HepG2 (cell line): Measurements from ENCODE around the gene TREX2. TPM values are rescaled to one million over a fixed set of nuclear protein-coding genes. Genes with fewer than 3 reads are reported as not detected.

Experiments used
- ATAC-seq: fragments of 200-7000 bp; cut with Tn5 transposase; 3 replicates; pipeline ENCODE4 v1.9.1; 2020; ENCODE audit warnings: mild to moderate bottlenecking, moderate library complexity
- BruUV-seq: library from RNA; stranded (reverse); fragments of 400-500 nt; replicated peaks from 2 replicates; lab custom pipeline; 2021; lab: Mats Ljungman, UMichigan
- CTCF ChIA-PET: fragments of 300-600 bp; formaldehyde crosslinking; extraction: SDS; loops from one replicate; lab custom pipeline; 2021; ENCODE audit warnings: low total read pairs, inconsistent platforms, low intra/inter-chr PET ratio; lab: Yijun Ruan, JAX
- POLR2A ChIA-PET: fragments of 350-600 bp; sonication (Branson Sonifier 250); formaldehyde crosslinking; loops from one replicate; lab custom pipeline; 2020; ENCODE audit warnings: antibody characterized with exemption, inconsistent platforms; lab: Yijun Ruan, JAX
- DNase-seq: peaks from one replicate; pipeline ENCODE4 v3.0.0-alpha.2; 2015; ENCODE audit warnings: low spot score
- FAIRE-seq: peaks from 3 replicates; lab custom pipeline; 2011; peaks lifted over from hg19 to GRCh38; lab: Jason Lieb, UNC
- H2AFZ ChIP-seq: one replicate; pipeline ENCODE4 v1.6.1; 2011; ENCODE audit warnings: low read length, inconsistent platforms
- H3K27ac ChIP-seq: fragments of 300-600 bp; 3 replicates; pipeline ENCODE4 v1.8.0; 2011; ENCODE audit warnings: mixed run types, mild to moderate bottlenecking, mixed read lengths, low read length, inconsistent platforms; ENCODE audit not compliant: insufficient read depth; ENCODE audit errors: extremely low read length
- H3K27me3 ChIP-seq, 2 experiments: fragments of 200-600 bp in 1 of 2; 2 replicates in 1 of 2; 3 replicates in 1 of 2; pipeline versions ENCODE4 v1.6.0 to v1.8.0; 2011; ENCODE audit warnings: low read length in 2 of 2, mild to moderate bottlenecking in 2 of 2, moderate library complexity in 2 of 2, inconsistent platforms in 1 of 2; ENCODE audit not compliant: insufficient read depth in 2 of 2, control insufficient read depth in 1 of 2
- H3K36me3 ChIP-seq, 2 experiments: fragments of 200-600 bp in 1 of 2; replicated peaks in 1 of 2; 2 replicates in 1 of 2; 3 replicates in 1 of 2; pipeline versions ENCODE4 v1.5.1 to v1.8.0; 2011; ENCODE audit warnings: low read length in 2 of 2, inconsistent platforms in 1 of 2; ENCODE audit not compliant: insufficient read depth in 2 of 2, control insufficient read depth in 1 of 2
- H3K4me1 ChIP-seq: 2 replicates; pipeline ENCODE4 v1.5.1; 2012; ENCODE audit warnings: low read length, inconsistent platforms; ENCODE audit not compliant: insufficient read depth
- H3K4me2 ChIP-seq: 2 replicates; pipeline ENCODE4 v1.6.0; 2011; ENCODE audit warnings: low read depth, low read length, inconsistent platforms
- H3K4me3 ChIP-seq, 3 experiments: fragments of 200-600 bp in 1 of 3; sonication (generic), shearing (Covaris generic) in 1 of 3; replicated peaks in 1 of 3; 2 replicates each; pipeline ENCODE4 v1.5.1; 2011 to 2016; ENCODE audit warnings: low read length in 3 of 3, inconsistent platforms in 2 of 3, low read depth in 2 of 3, mild to moderate bottlenecking in 2 of 3, control low read depth in 1 of 3, mixed read lengths in 1 of 3; ENCODE audit not compliant: insufficient read depth in 1 of 3
- H3K79me2 ChIP-seq: one replicate; pipeline ENCODE4 v1.6.1; 2011; ENCODE audit warnings: low read length, inconsistent platforms; ENCODE audit not compliant: insufficient read depth
- H3K9ac ChIP-seq: 2 replicates; pipeline ENCODE4 v1.6.0; 2011; ENCODE audit warnings: mild to moderate bottlenecking, low read depth, low read length, inconsistent platforms; ENCODE audit not compliant: insufficient read depth
- H3K9me3 ChIP-seq: 2 replicates; pipeline ENCODE4 v1.5.1; 2012; ENCODE audit warnings: mild to moderate bottlenecking, low read length
- H4K20me1 ChIP-seq: 2 replicates; pipeline ENCODE4 v1.6.0; 2011; ENCODE audit warnings: inconsistent platforms, mild to moderate bottlenecking, low read length, moderate library complexity; ENCODE audit not compliant: insufficient read depth
- HNRNPL ChIP-seq: fragments of 200-400 bp; formaldehyde crosslinking; IDR thresholded peaks from 2 replicates; pipeline ENCODE4 v1.6.1; 2017; ENCODE audit warnings: mild to moderate bottlenecking, low read depth, low read length
- ZFY ChIP-seq: sonication (generic); formaldehyde crosslinking; IDR thresholded peaks from 2 replicates; pipeline ENCODE4 v1.4.0; 2020; ENCODE audit warnings: missing genetic modification reagents
- ZMYM3 ChIP-seq: sonication (generic); formaldehyde crosslinking; IDR thresholded peaks from 2 replicates; pipeline ENCODE4 v1.5.1; 2020; ENCODE audit warnings: mild to moderate bottlenecking, missing genetic modification reagents
- ZSCAN25 ChIP-seq: sonication (generic); formaldehyde crosslinking; IDR thresholded peaks from 2 replicates; pipeline ENCODE4 v1.8.0; 2022; ENCODE audit warnings: mild to moderate bottlenecking, missing genetic modification reagents
- WGBS: methylation state at CpG from one replicate; pipeline ENCODE4 v1.1.6; 2017; ENCODE audit warnings: low lambda C conversion rate; 5-methylcytosine and 5-hydroxymethylcytosine counted together
- in situ Hi-C: cut with HindIII; loops from 2 replicates; pipeline ENCODE4 v1.10.0; 2017; ENCODE audit warnings: low pct_unique_long_range_greater_than_20kb; ENCODE audit not compliant: extremely low pct_ligation_motif_present
- intact Hi-C: fragments of 100-400 bp; cut with micrococcal nuclease; formaldehyde crosslinking; loops from one replicate; pipeline ENCODE4 v1.10.0; 2022; ENCODE audit not compliant: unreplicated experiment
- polyA plus RNA-seq, 8 experiments: library from polyadenylated mRNA; depleted of rRNA in 3 of 8; stranded (reverse) in 7 of 8; unstranded in 1 of 8; fragments of >200 nt; fragmentation: Illumina TruSeq in 4 of 8; extraction: Trizol in 4 of 8; gene quantifications; 2 replicates each; pipeline versions ENCODE4 v1.2.1 to v1.2.3, GENCODE V29; 2011 to 2016; ENCODE audit warnings: low read depth in 4 of 8, missing spikeins in 1 of 8, mixed read lengths in 1 of 8; ENCODE audit not compliant: insufficient read depth in 1 of 8
- total RNA-seq, 5 experiments: library from RNA; depleted of rRNA; stranded (reverse); fragments of >200 nt; fragmentation: Illumina TruSeq; extraction: Trizol; gene quantifications; 2 replicates each; pipeline ENCODE4 v1.2.3, GENCODE V29; 2016; ENCODE audit warnings: low read depth in 1 of 5
- TF ChIP-seq, protein P1 (sequence below): IDR thresholded peaks from 2 replicates; pipeline ENCODE4 v1.6.1; 2016; ENCODE audit warnings: missing compliant biosample characterization, missing genetic modification reagents, borderline replicate concordance
- TF ChIP-seq, protein P2 (sequence below): sonication (generic); formaldehyde crosslinking; IDR thresholded peaks from 2 replicates; pipeline ENCODE4 v1.5.1; 2020; ENCODE audit warnings: mild to moderate bottlenecking, missing genetic modification reagents, moderate library complexity

Gene TREX2
- total and polyA plus RNA-seq, 2 of the 13 experiments (the other 11 are each of a cell fraction or from before 2014, with no cell fraction given): 0.13 to 0.18 TPM

DNA sequence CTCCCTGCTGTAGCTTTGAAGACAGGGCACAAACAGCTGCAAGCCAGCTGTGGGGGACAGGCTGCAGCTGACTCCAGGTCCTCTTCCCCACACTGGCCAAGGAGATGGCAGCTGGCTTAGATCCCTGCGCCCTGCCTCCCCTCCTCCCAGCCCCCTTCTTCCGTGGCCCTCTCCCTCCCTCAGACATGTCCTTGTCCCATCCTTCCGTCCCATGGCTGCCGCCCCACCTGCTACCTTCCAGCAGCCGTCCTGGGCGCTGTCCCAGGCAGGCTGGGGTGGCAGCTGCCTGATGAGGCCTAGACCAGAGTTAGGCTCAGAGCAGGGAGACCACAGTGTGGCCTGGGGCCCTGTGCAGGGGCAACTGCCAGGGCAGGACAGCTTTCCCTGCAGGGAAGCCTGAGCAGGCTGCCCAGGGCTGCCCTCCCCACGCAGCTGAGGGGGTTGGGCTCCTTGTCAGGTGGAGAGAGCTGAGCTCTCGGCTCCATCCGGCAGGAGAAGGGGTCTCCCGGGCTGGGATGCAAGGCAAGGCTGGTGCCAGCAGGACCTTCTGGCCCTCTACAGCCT, 45.6 kb upstream of the TREX2 start:
- intact Hi-C loops: no loop called here
- in situ Hi-C loops: no loop called here
- ATAC-seq (peak; percentile 23), DNase-seq (no peak), FAIRE-seq (no peak)
- Histone ChIP-seq H3K9ac (no peak overlapping the region), H3K4me1 (peaks cover 83% of the 10 kb centered on the region), H3K4me3 (peak overlapping the region in 1 of 3 experiments; percentile 59; a peak in 3 of 6 replicates), H3K27ac (no peak overlapping the region), H3K9me3 (no peaks in the 10 kb centered on the region), H4K20me1 (no peaks in the 10 kb centered on the region), H2AFZ (no peak overlapping the region), H3K36me3 (no peaks in the 10 kb centered on the region), H3K79me2 (no peaks in the 10 kb centered on the region), H3K27me3 (0 out of 5 replicates have a peak, but pooled peaks cover 1 to 6% of the 10 kb centered on the region in 2 experiments), H3K4me2 (peak overlapping the region; percentile 66)
- ChIA-PET CTCF (no interaction called here), POLR2A (interaction anchor here (0.6 to 2.1 kb wide), 2 partner anchors 20 to 75 kb away, joined by 5 to 9 read pairs; partner anchors contain the start of gene HAUS7)
- no TSS peak for BruUV-seq
- WGBS: no CpG with 5 or more reads among the region's 10 CpGs
- TF ChIP-seq, protein P1, sequence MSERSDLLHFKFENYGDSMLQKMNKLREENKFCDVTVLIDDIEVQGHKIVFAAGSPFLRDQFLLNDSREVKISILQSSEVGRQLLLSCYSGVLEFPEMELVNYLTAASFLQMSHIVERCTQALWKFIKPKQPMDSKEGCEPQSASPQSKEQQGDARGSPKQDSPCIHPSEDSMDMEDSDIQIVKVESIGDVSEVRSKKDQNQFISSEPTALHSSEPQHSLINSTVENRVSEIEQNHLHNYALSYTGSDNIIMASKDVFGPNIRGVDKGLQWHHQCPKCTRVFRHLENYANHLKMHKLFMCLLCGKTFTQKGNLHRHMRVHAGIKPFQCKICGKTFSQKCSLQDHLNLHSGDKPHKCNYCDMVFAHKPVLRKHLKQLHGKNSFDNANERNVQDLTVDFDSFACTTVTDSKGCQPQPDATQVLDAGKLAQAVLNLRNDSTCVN: no peak
- TF ChIP-seq ZFY (CRISPR knock-in tag) (peak; percentile 16; the same call in 1 of the 2 replicates), HNRNPL (0 out of 2 replicates have a peak, but pooled peaks have one; percentile 47), ZMYM3 (CRISPR knock-in tag) (no peak), ZSCAN25 (0 out of 2 replicates have a peak, but pooled peaks have one; percentile 1)
- TF ChIP-seq, protein P2, sequence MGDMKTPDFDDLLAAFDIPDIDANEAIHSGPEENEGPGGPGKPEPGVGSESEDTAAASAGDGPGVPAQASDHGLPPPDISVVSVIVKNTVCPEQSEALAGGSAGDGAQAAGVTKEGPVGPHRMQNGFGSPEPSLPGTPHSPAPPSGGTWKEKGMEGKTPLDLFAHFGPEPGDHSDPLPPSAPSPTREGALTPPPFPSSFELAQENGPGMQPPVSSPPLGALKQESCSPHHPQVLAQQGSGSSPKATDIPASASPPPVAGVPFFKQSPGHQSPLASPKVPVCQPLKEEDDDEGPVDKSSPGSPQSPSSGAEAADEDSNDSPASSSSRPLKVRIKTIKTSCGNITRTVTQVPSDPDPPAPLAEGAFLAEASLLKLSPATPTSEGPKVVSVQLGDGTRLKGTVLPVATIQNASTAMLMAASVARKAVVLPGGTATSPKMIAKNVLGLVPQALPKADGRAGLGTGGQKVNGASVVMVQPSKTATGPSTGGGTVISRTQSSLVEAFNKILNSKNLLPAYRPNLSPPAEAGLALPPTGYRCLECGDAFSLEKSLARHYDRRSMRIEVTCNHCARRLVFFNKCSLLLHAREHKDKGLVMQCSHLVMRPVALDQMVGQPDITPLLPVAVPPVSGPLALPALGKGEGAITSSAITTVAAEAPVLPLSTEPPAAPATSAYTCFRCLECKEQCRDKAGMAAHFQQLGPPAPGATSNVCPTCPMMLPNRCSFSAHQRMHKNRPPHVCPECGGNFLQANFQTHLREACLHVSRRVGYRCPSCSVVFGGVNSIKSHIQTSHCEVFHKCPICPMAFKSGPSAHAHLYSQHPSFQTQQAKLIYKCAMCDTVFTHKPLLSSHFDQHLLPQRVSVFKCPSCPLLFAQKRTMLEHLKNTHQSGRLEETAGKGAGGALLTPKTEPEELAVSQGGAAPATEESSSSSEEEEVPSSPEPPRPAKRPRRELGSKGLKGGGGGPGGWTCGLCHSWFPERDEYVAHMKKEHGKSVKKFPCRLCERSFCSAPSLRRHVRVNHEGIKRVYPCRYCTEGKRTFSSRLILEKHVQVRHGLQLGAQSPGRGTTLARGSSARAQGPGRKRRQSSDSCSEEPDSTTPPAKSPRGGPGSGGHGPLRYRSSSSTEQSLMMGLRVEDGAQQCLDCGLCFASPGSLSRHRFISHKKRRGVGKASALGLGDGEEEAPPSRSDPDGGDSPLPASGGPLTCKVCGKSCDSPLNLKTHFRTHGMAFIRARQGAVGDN: peak; percentile 32; the same call in 1 of the 2 replicates
